ENCODE measurements around the gene CHAD. TPM values are rescaled to one million over a fixed set of nuclear protein-coding genes. Genes with fewer than 3 reads are reported as not detected.

Gene CHAD
- total RNA-seq, 4 donors from 2014 or later, result 3.2 to 8.2 (median 7.2) TPM

DNA sequence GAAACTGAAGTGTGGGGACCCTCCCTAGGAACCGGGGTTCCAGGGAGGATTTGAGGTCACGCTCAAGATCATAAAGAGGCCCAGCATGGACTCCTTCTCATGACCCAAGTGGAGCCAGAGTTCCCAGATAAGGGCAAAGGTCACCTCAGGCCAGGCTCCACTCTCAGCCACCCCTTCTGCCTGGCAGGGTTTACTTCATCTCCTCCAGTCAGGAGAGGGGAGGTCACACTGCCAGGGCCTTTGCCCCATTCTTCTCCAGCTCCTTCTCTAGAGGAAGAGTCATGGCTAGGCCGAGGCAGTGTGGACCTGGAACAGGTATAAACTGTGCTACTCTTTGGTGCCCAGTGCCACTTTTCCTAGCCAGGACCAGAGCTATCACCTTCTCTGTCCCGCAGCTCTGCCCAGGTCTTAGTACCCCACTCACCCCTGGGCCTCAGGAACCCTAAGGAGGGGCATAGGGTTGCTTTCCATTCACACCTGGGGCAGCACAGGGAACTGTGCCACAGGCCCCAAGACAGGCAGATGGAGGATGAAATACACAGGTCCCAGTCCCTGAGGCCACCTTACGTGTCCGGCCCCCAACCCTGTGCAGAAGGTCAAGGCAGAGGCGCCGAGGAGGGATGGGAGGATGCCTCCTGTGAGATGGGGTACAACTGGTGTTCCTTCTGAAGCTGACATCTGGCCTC lies 43.5 kb downstream of the CHAD start:
- H3K4me3 ChIP-seq (ENCODE audit: low read depth, poor library complexity, severe bottlenecking), result no peak overlapping the region
- WGBS, 2 donors, result 82 to 86% methylated on average over 8 of the region's 8 CpGs
- no peak for DNase-seq (ENCODE audit: low spot score in 2 of 2)
- intact Hi-C loops (cut with DNase I; ENCODE audit: low total_unique reads), result no loop called here
- TF ChIP-seq POLR2A (IDR thresholded peaks at IDR 0.05) (no peak), CTCF (IDR thresholded peaks at IDR 0.05) (no peak)

DNA sequence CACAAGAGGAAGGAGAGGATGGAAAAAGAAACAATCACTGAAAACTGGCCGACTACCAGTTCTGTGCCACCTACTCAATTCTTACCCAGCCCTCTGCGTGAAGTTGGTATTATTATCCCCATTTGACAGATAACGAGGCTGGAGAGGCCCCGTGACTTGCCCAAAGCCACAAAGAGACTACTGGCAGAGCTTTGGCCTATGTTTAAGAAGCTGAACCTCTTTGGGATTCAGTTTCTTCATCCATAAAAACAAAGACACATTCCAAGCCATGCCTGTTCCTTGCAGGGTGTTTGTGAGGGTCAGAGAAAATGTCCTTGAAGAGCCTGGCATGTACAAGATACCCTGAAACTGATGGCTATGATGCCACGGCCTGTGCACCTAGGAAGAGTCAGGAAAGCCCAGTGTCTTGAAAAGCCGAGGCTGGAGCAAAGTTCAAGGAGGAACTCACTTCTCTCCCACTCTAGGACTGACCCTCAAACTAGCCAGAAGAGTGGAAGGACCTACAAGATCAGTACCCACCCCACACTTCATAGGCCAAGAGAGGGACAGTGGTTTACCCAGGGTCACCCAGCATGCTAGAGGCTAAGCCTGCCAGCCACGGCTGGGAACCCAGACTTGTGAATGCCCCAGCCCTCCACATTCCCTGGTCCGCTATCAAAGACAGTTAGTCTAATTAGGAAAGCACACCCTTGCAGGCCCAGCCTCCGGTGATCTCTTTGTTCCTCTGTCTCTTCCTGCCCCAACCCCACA lies 44.3 kb downstream of the CHAD start:
- intact Hi-C loops (cut with DNase I; ENCODE audit: low total_unique reads), result no loop called here
- 68 to 84% methylated on average over 9 of the region's 9 CpGs for WGBS, 2 donors
- TF ChIP-seq CTCF (IDR thresholded peaks at IDR 0.05), result no peak

DNA sequence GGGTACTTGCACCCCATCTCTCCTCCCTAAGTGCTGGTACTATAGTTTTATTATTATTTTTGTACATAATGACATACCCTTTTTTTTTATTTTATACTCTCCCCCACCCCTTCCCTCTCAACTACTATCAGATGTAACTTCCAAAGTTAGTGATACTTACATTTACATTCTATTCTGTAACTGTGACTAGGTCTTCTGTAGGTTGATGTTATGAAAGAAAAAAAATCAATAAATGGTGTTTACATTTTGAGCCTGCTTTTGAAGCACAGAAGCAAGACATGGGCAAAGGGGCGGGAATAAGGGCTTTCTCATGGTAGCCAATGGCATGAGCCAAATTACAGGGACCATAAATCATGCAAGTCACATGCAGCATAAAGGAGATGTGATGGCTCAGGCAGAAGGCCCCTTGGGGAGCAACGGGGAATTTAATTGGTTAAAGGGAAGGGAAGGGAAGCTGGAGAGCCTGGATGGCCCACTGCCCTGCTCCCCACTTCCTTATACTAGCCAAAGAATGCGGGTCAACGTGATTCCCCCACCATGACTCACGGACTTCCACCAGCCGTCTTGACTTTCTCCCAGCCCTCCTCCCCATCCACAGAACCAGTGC lies 45.0 kb downstream of the CHAD start:
- intact Hi-C loops (cut with DNase I; ENCODE audit: low total_unique reads), result no loop called here
- no peak for TF ChIP-seq CTCF (IDR thresholded peaks at IDR 0.05)
- TF ChIP-seq POLR2A (IDR thresholded peaks at IDR 0.05), result no peak
- 54 to 57% methylated on average over 6 of the region's 6 CpGs for WGBS, 2 donors
- H3K4me3 ChIP-seq (ENCODE audit: low read depth, poor library complexity, severe bottlenecking), result no peak overlapping the region
- DNase-seq (ENCODE audit: low spot score in 2 of 2), result no peak

More for the DNA sequence above, 44.3 kb downstream of the CHAD start:
- DNase-seq (ENCODE audit: low spot score in 2 of 2), result no peak
- no peak overlapping the region for H3K4me3 ChIP-seq (ENCODE audit: low read depth, poor library complexity, severe bottlenecking)

GRCh38 chr17:50422738-50423137 lies 45.9 kb downstream of the CHAD start:
- 93 to 94% methylated on average over 2 of the region's 2 CpGs for WGBS, 2 donors
- TF ChIP-seq POLR2A (IDR thresholded peaks at IDR 0.05), result no peak
- no peak for TF ChIP-seq CTCF (IDR thresholded peaks at IDR 0.05)
- H3K4me3 ChIP-seq (ENCODE audit: low read depth, poor library complexity, severe bottlenecking), result no peak overlapping the region
- DNase-seq (ENCODE audit: low spot score in 2 of 2), result no peak
- intact Hi-C loops (cut with DNase I; ENCODE audit: low total_unique reads), result no loop called here

DNA sequence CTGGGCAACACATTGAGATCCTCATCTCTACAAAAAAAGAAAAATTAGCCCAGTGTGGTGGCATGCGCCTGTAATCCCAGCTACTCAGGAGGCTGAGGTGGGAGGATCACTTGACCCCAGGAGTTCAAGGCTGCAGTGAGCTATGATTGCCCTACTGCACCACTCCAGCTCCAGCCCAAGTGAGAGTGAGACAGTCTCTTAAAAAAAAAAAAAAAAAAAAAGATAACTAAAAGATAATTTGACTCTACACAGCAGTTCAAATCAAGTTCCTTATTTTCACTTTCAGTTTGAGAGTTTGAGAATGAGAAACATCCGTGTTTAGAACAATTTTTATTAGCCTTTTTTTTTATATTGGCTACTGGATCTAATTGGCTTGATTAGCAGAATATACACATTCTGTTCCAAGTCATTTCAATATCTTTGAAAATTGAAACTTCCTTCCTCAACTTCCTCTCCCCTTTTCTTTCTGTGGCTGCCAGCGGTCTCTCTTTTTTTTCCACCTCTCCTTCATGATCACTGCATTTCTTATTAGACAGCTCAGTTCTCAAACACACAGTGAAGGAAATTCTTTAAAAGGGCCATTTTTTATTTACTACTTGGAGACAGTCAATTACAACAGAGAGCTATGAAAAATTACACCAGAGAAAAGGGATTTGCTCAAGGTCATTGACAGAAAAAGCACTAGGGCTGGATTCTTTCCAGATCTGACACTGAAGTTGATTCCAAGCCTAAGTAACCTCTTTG lies 47.2 kb downstream of the CHAD start:
- intact Hi-C loops (cut with DNase I; ENCODE audit: low total_unique reads), result no loop called here
- H3K4me3 ChIP-seq (ENCODE audit: low read depth, poor library complexity, severe bottlenecking), result no peak overlapping the region
- DNase-seq (ENCODE audit: low spot score in 2 of 2), result no peak
- WGBS, 2 donors, result 26 to 31% methylated on average over 3 of the region's 3 CpGs
- TF ChIP-seq CTCF (IDR thresholded peaks at IDR 0.05), result no peak
- no peak for TF ChIP-seq POLR2A (IDR thresholded peaks at IDR 0.05)

Data from lower leg skin (tissue), 4 donors.